ENCODE measurements around the gene TNFSF15.

The TNFSF15 gene

DNA sequence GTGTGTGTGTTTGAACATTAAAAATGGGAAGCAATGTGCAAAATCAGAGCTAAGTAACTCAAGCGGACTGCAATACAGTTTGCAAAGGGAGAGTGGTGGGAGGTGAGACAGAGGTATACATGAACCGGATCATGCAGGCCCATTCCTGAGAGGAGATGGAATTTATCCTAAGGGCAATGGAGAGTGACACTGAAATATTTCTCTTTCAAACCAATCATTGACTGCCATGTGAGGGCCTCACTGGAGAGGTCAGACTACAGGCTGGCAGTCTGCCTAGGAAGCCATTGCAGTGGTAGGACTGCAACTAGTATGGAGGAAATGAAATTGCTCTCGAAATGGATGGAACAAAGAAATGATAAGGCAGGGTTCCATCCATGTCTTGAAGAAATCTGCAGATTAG is 34.8 kb downstream of the TNFSF15 start:
- no peak for DNase-seq
- Mint-ChIP-seq H3K36me3 (peaks cover 4% of the 10 kb centered on the region), H3K4me1 (peaks cover 19% of the 10 kb centered on the region), H3K27ac (no peak overlapping the region), H3K9me3 (no peaks in the 10 kb centered on the region), H3K4me3 (no peak overlapping the region), H3K27me3 (no peaks in the 10 kb centered on the region)
- CTCF ChIA-PET = interaction anchor here (1.7 kb wide), 1 partner anchor 136 kb away, joined by 8 read pairs; no protein-coding TSS in a partner anchor

DNA sequence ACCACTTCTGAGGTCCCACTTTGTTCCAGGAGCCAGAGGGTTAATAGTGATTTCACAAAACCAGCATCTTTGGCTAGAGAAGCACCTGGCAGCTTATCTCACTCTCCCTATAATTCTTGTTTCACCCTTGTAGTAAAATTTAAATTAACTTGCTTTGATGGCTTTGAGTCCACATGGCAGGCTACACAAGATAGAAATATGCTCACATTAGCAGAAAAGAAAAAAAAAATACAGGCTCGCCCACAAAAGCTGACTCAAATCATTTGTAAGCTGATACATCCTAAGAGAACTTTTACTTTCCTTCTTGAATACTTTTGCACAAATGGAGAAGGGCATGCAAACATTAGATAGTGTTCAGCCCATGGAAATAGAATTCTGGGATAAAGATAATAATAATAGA is 36.2 kb downstream of the TNFSF15 start:
- Mint-ChIP-seq H3K4me3 (no peak overlapping the region), H3K27ac (no peak overlapping the region), H3K36me3 (peaks cover 3% of the 10 kb centered on the region), H3K9me3 (no peaks in the 10 kb centered on the region), H3K4me1 (peaks cover 6% of the 10 kb centered on the region), H3K27me3 (peaks cover 4% of the 10 kb centered on the region)
- no peak for DNase-seq
- CTCF ChIA-PET = interaction anchor here (1.3 to 1.7 kb wide), 2 partner anchors 30 to 137 kb away, joined by 7 to 8 read pairs; no protein-coding TSS in a partner anchor

DNA sequence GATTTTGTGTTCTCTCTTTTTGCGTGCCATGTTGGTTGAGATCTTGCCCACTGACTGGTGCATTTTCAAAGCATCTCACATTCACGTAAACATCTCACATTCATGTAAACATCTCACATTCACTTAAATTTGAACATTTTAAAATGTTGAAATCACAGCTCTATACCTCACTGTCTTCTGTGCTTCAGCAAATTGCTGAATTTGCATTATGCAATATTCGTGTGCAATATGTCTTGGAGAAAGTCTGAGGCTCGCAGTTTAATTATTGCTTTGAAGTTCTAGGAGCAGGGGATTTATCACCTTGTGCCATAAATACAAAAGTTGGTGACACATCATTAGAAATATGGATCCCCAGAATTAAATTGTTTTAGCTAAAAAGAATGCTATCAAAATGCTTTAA is 42.6 kb downstream of the TNFSF15 start:
- CTCF ChIA-PET = no interaction called here
- no peaks in the 10 kb centered on the region for H3K36me3 Mint-ChIP-seq

GRCh38 chr9:114761523-114761922 is 44.3 kb downstream of the TNFSF15 start:
- CTCF ChIA-PET = interaction anchor here (1.1 kb wide), 1 partner anchor 81 kb away, joined by 3 read pairs; no protein-coding TSS in a partner anchor
- Mint-ChIP-seq H3K27me3 (peaks cover 6% of the 10 kb centered on the region), H3K4me1 (peaks cover 5% of the 10 kb centered on the region), H3K36me3 (no peaks in the 10 kb centered on the region), H3K4me3 (no peak overlapping the region), H3K27ac (no peak overlapping the region), H3K9me3 (peaks cover 2% of the 10 kb centered on the region)
- no peak for DNase-seq

More for the DNA sequence above, 42.6 kb downstream of the TNFSF15 start:
- H3K27me3 Mint-ChIP-seq = peaks cover 4% of the 10 kb centered on the region
- no peak overlapping the region for H3K27ac Mint-ChIP-seq
- H3K4me1 Mint-ChIP-seq = no peaks in the 10 kb centered on the region
- no peaks in the 10 kb centered on the region for H3K9me3 Mint-ChIP-seq
- H3K4me3 Mint-ChIP-seq = no peak overlapping the region
- DNase-seq = no peak

GRCh38 chr9:114759512-114760341 is 46.1 kb downstream of the TNFSF15 start:
- Mint-ChIP-seq H3K27ac (no peak overlapping the region), H3K4me1 (peaks cover 10% of the 10 kb centered on the region), H3K36me3 (peaks cover 3% of the 10 kb centered on the region), H3K4me3 (no peak overlapping the region), H3K27me3 (peaks cover 5% of the 10 kb centered on the region), H3K9me3 (peaks cover 3% of the 10 kb centered on the region)
- CTCF ChIA-PET = interaction anchor here (0.7 kb wide), 1 partner anchor 20 kb away, joined by 3 read pairs; no protein-coding TSS in a partner anchor
- DNase-seq = no peak

- H3K27ac Mint-ChIP-seq = no peak overlapping the region
- peaks cover 19% of the 10 kb centered on the region for H3K4me1 Mint-ChIP-seq
- H3K9me3 Mint-ChIP-seq = peaks cover 3% of the 10 kb centered on the region
- H3K36me3 Mint-ChIP-seq = peaks cover 7% of the 10 kb centered on the region
- DNase-seq = no peak
- CTCF ChIA-PET = no interaction called here
- H3K27me3 Mint-ChIP-seq = peaks cover 5% of the 10 kb centered on the region
- no peak overlapping the region for H3K4me3 Mint-ChIP-seq
Measured at GRCh38 chr9:114757984-114758383, 47.9 kb downstream of the TNFSF15 start.

DNA sequence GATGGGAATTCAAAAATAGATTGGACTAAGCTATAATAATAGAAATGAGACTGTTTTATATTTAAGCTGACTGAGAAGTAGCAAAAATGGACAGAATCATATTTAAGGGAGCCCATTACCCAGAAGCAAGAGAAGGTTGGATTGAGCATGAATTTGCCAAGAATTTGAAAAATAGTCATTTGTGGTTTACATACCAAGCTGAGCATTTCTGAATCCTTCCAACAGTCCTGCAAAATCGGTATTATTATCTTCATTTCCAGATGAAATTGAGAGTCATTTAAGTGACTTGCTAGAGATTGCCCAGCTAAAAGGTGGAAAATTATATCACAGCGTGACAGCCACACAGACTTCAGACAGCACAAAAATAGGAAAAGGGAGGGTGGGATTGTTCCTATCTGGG is 48.4 kb downstream of the TNFSF15 start:
- Mint-ChIP-seq H3K36me3 (peaks cover 7% of the 10 kb centered on the region), H3K9me3 (peaks cover 3% of the 10 kb centered on the region), H3K27me3 (peaks cover 5% of the 10 kb centered on the region), H3K27ac (no peak overlapping the region), H3K4me1 (peaks cover 19% of the 10 kb centered on the region), H3K4me3 (no peak overlapping the region)
- CTCF ChIA-PET = interaction anchor here (0.7 kb wide), 1 partner anchor 149 kb away, joined by 3 read pairs; no protein-coding TSS in a partner anchor
- no peak for DNase-seq

- Mint-ChIP-seq H3K27ac (peak overlapping the region; percentile 8), H3K9me3 (peaks cover 3% of the 10 kb centered on the region), H3K36me3 (peaks cover 7% of the 10 kb centered on the region), H3K27me3 (peaks cover 5% of the 10 kb centered on the region), H3K4me3 (no peak overlapping the region), H3K4me1 (peaks cover 19% of the 10 kb centered on the region)
- CTCF ChIA-PET = interaction anchor here (0.7 kb wide), 1 partner anchor 149 kb away, joined by 3 read pairs; no protein-coding TSS in a partner anchor
- DNase-seq = no peak
Measured at GRCh38 chr9:114756920-114757319, 48.9 kb downstream of the TNFSF15 start.

DNA sequence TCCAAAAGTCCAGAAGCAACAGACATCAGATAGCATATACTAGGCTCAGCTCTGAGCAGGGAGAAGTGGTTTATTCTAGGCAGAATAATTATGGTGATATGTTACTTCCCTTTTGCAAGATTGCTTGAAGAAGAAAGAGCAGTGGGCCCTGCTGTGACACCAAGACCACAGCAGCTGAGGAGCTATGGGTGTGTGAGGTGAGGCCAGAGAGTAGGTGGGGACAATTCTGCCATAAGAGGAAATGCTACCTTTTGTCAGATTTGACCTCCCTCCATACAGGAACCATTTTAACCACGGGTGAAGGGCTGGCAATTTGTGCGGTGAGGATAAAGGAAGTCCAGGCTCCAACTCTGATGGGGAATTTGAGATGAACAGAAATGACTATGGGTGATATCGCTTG is 51.3 kb downstream of the TNFSF15 start:
- CTCF ChIA-PET = interaction anchor here (1.0 to 2.2 kb wide), 2 partner anchors 13 to 74 kb away, joined by 3 to 7 read pairs; no protein-coding TSS in a partner anchor
- H3K9me3 Mint-ChIP-seq = peaks cover 13% of the 10 kb centered on the region
- H3K36me3 Mint-ChIP-seq = peaks cover 12% of the 10 kb centered on the region
- no peak for DNase-seq
- H3K27ac Mint-ChIP-seq = peak overlapping the region; percentile 34
- no peak overlapping the region for H3K4me3 Mint-ChIP-seq
- H3K4me1 Mint-ChIP-seq = peaks cover 19% of the 10 kb centered on the region
- H3K27me3 Mint-ChIP-seq = peaks cover 5% of the 10 kb centered on the region

- Mint-ChIP-seq H3K36me3 (peaks cover 7% of the 10 kb centered on the region), H3K9me3 (peaks cover 12% of the 10 kb centered on the region), H3K27ac (no peak overlapping the region), H3K4me1 (peaks cover 10% of the 10 kb centered on the region), H3K4me3 (no peak overlapping the region), H3K27me3 (no peaks in the 10 kb centered on the region)
- CTCF ChIA-PET = interaction anchor here (0.8 to 15.7 kb wide), 3 partner anchors 66 to 268 kb away, joined by 3 to 213 read pairs (median 3); no protein-coding TSS in a partner anchor
- DNase-seq = no peak
Measured at GRCh38 chr9:114746591-114747346, 59.1 kb downstream of the TNFSF15 start.

- DNase-seq = no peak
- peaks cover 7% of the 10 kb centered on the region for H3K36me3 Mint-ChIP-seq
- H3K4me1 Mint-ChIP-seq = peaks cover 13% of the 10 kb centered on the region
- no peak overlapping the region for H3K4me3 Mint-ChIP-seq
- no peaks in the 10 kb centered on the region for H3K27me3 Mint-ChIP-seq
- no peak overlapping the region for H3K27ac Mint-ChIP-seq
- CTCF ChIA-PET = interaction anchor here (0.7 to 15.7 kb wide), 2 partner anchors 65 to 161 kb away, joined by 3 to 213 read pairs; no protein-coding TSS in a partner anchor
- H3K9me3 Mint-ChIP-seq = peaks cover 12% of the 10 kb centered on the region
Measured at GRCh38 chr9:114745879-114746550, 59.8 kb downstream of the TNFSF15 start.

GRCh38 chr9:114745108-114745848 is 60.6 kb downstream of the TNFSF15 start:
- Mint-ChIP-seq H3K4me3 (no peak overlapping the region), H3K27ac (no peak overlapping the region), H3K9me3 (peaks cover 7% of the 10 kb centered on the region), H3K4me1 (peaks cover 20% of the 10 kb centered on the region), H3K36me3 (peaks cover 6% of the 10 kb centered on the region), H3K27me3 (no peaks in the 10 kb centered on the region)
- no peak for DNase-seq
- CTCF ChIA-PET = interaction anchor here (0.7 to 15.7 kb wide), 2 partner anchors 64 to 162 kb away, joined by 3 to 213 read pairs; no protein-coding TSS in a partner anchor

DNA sequence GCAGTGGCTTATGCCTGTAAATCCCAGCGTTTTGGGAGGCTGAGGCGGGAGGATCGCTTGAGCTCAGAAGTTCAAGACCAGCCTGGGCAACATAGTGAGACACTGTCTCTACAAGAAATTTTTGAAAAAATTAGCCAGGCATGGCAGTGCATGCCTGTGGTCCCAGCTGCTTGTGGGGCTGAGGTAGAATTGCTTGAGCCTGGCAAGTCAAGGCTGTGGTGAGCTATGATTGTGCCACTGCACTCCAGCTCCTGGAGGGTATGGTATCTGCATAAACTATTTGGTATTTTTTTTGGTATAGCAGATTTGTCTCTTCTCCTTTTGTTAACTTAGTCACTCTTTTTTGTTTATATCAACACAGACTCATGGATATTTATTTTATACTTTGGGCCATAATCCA is 62.4 kb downstream of the TNFSF15 start:
- Mint-ChIP-seq H3K4me3 (no peak overlapping the region), H3K27ac (no peak overlapping the region), H3K36me3 (peaks cover 10% of the 10 kb centered on the region), H3K4me1 (peaks cover 38% of the 10 kb centered on the region), H3K27me3 (no peaks in the 10 kb centered on the region), H3K9me3 (peaks cover 5% of the 10 kb centered on the region)
- CTCF ChIA-PET = interaction anchor here (1.1 to 15.7 kb wide), 6 partner anchors 25 to 269 kb away, joined by 3 to 213 read pairs (median 5); no protein-coding TSS in a partner anchor
- no peak for DNase-seq
